Heart right ventricle (tissue), 16 donors: ENCODE data around the gene TRAPPC3. TPM values are rescaled to one million over a fixed set of nuclear protein-coding genes. Genes with fewer than 3 reads are reported as not detected.

ENCODE experiments used
- ATAC-seq, 8 donors: fragments of 200-7000 bp; cut with Tn5 transposase; one replicate each; pipeline ENCODE4 v1.9.1; 2020; ENCODE audit warnings: mild to moderate bottlenecking in 8 of 8, moderate library complexity in 8 of 8, moderate number of reproducible peaks in 1 of 8
- DNase-seq, 2 donors: peaks; one replicate each; pipeline ENCODE4 v3.0.0-alpha.2; 2020
- H3K27ac ChIP-seq, 10 donors: fragments of 200-600 bp; sonication (generic) in 2 of 10; one replicate each; pipeline versions ENCODE4 v1.5.0 to v1.8.0; 2020 to 2022; ENCODE audit warnings: mild to moderate bottlenecking in 3 of 10
- H3K27me3 ChIP-seq, 7 donors: fragments of 200-600 bp; one replicate each; pipeline ENCODE4 v1.8.0; 2021 to 2022; ENCODE audit warnings: mild to moderate bottlenecking in 2 of 7
- H3K36me3 ChIP-seq, 9 donors: fragments of 200-600 bp; sonication (generic) in 1 of 9; one replicate each; pipeline versions ENCODE4 v1.5.0 to v1.8.0; 2020 to 2022; ENCODE audit warnings: mild to moderate bottlenecking in 2 of 9
- H3K4me1 ChIP-seq, 9 donors: fragments of 200-600 bp; sonication (generic) in 1 of 9; one replicate each; pipeline versions ENCODE4 v1.5.0 to v1.8.0; 2020 to 2022; ENCODE audit warnings: mild to moderate bottlenecking in 4 of 9
- H3K4me3 ChIP-seq, 10 donors: fragments of 200-600 bp; sonication (generic) in 2 of 10; one replicate each; pipeline versions ENCODE4 v1.5.0 to v1.8.0; 2020 to 2022; ENCODE audit warnings: mild to moderate bottlenecking in 7 of 10, moderate library complexity in 2 of 10
- H3K9me3 ChIP-seq, 11 donors: fragments of 200-600 bp in 10 of 11; sonication (generic) in 2 of 11; one replicate each; pipeline versions ENCODE4 v1.5.0 to v1.8.0; 2013 to 2022; ENCODE audit warnings: mild to moderate bottlenecking in 2 of 11, control low read depth in 1 of 11, moderate library complexity in 1 of 11
- WGBS, 2 donors: extraction: QIAGEN DNeasy Blood & Tissue Kit; methylation state at CpG; one replicate each; pipeline ENCODE4 v1.1.7; 2013; ENCODE audit warnings: inconsistent platforms in 1 of 2; 5-methylcytosine and 5-hydroxymethylcytosine counted together
- intact Hi-C, 10 donors: fragments of 100-400 bp; cut with DNase I; formaldehyde crosslinking; loops; one replicate each; pipeline versions ENCODE4 v1.11.1 to v1.14.2; 2022
- polyA plus RNA-seq, 2 donors: library from polyadenylated mRNA; stranded (reverse); fragments of 200-250 nt; gene quantifications; one replicate each; pipeline ENCODE4 v1.2.3, GENCODE V29; 2013
- total RNA-seq, 10 donors: library from RNA; stranded (reverse); fragmentation: NEBNext Ultra II Directional in 3 of 10; extraction: Animal tissue kit (Norgen Biotek cat#: 25700) in 3 of 10; gene quantifications; one replicate each; pipeline versions ENCODE4 v1.2.1 to v1.2.4, GENCODE V29; 2021 to 2023
- TF ChIP-seq, protein P1 (sequence below), 9 donors: fragments of 200-600 bp; sonication (generic) in 2 of 9; IDR thresholded peaks; one replicate each; pipeline versions ENCODE4 v1.5.0 to v1.8.0; 2021 to 2022; ENCODE audit warnings: antibody characterized with exemption in 9 of 9, mild to moderate bottlenecking in 5 of 9, moderate library complexity in 1 of 9
- donor health status: Arrhythmogenic right ventricular cardiomyopathy.
- donor health status: ischemic (EF 13 %, LVEDD 7.1; RV severe dilation, severe dysfunction).
- donor health status: healthy with polysubstance abuse.
- donor health status: DM: no; HTN: yes; CAD: no.
- donor health status: DM: no; HTN: no; CAD: no.
- donor health status: ischemic (EF 25% LVEDD 6.9; RV normal size, moderate dysfunction).
- donor health status: ischemic (EF 25% LVEDD 5.7; RV mildly dilated, moderate dysfunction).
- donor health status: healthy.
- donor health status: DM: yes; HTN: yes; CAD: no.
- donor health status: Ischemic cardiomyopathy.
- donor health status: ischemic (EF 35%, LVEDD 5.7; RV mildly dilated, moderate dysfunction).
- donor health status: nonischemic (EF 11% LVEDD 7.7; RV severe dilation, severe dysfunction).
- donor health status: DM: yes; HTN: yes; CAD: no.
- donor health status: PGD.
- donor health status: ischemic (EF 29% LVEDD 5.4; RV normal size, mild dysfunction).
- donor health status: nonischemic (EF 23%, LVEDD 6.1; RV moderate dilation, normal function).

Gene TRAPPC3
- total and polyA plus RNA-seq, 12 donors = 33.6 to 73.8 (median 48.4) TPM

DNA sequence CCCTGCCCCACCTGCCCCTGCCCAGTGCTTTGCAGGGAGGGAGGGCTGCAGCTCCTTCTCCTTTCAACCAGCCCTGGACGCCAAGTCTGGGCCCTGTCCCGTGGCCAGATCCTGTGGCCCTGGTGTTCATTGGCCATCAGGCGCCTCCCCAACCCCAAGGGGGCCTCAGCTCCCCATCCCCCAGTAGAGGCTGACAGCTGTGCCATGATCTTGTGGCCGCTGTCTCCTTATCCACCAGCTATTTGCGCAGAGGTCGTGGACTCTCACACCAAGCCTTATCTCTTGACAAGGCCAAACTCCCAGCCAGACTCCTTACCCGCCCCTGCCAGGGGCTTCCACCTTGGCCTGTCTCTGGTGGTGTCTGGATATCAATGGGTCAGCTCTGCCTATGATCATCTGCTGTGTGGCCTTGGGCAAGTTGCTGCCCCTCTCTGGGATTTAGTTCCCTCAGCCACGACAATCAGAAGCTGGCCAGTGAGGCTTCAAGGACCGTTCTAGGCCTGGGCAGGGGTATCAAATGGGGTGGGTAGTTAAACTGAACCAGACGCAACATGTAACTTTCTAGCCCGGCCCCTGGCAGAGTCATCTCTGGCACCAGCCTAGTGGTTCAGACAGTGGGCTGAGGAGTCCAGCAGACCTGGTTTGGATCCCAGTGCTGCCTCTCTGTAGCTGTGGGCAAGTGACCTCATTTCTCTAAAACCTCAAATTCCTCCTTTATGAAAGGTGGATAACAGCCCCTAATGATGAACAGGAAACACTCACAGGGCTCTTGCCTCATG, 21.0 kb downstream of the TRAPPC3 start:
- H3K27me3 ChIP-seq = peaks cover 0 to 27% (median 10%) of the 10 kb centered on the region in 7 donors
- WGBS, 2 donors = 81% methylated on average over 11 of the region's 11 CpGs
- DNase-seq (no peak), ATAC-seq (no peak)
- H3K36me3 ChIP-seq = no peaks in the 10 kb centered on the region
- H3K4me3 ChIP-seq = no peak overlapping the region
- no peak overlapping the region for H3K27ac ChIP-seq
- intact Hi-C loops = no loop called here
- H3K9me3 ChIP-seq = no peaks in the 10 kb centered on the region
- TF ChIP-seq, protein P1, sequence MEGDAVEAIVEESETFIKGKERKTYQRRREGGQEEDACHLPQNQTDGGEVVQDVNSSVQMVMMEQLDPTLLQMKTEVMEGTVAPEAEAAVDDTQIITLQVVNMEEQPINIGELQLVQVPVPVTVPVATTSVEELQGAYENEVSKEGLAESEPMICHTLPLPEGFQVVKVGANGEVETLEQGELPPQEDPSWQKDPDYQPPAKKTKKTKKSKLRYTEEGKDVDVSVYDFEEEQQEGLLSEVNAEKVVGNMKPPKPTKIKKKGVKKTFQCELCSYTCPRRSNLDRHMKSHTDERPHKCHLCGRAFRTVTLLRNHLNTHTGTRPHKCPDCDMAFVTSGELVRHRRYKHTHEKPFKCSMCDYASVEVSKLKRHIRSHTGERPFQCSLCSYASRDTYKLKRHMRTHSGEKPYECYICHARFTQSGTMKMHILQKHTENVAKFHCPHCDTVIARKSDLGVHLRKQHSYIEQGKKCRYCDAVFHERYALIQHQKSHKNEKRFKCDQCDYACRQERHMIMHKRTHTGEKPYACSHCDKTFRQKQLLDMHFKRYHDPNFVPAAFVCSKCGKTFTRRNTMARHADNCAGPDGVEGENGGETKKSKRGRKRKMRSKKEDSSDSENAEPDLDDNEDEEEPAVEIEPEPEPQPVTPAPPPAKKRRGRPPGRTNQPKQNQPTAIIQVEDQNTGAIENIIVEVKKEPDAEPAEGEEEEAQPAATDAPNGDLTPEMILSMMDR (IDR thresholded peaks at IDR 0.05) = no peak
- peaks cover 0 to 24% (median 5%) of the 10 kb centered on the region in 9 donors for H3K4me1 ChIP-seq

GRCh38 chr1:36126797-36127500, 22.3 kb downstream of the TRAPPC3 start:
- TF ChIP-seq, protein P1 (IDR thresholded peaks at IDR 0.05) = no peak
- no peak overlapping the region for H3K4me3 ChIP-seq
- DNase-seq (no peak), ATAC-seq (no peak)
- no peak overlapping the region for H3K27ac ChIP-seq
- peaks cover 0 to 33% (median 10%) of the 10 kb centered on the region in 7 donors for H3K27me3 ChIP-seq
- intact Hi-C loops = no loop called here
- H3K36me3 ChIP-seq = no peaks in the 10 kb centered on the region
- peaks cover 0 to 34% (median 5%) of the 10 kb centered on the region in 9 donors for H3K4me1 ChIP-seq
- no peaks in the 10 kb centered on the region for H3K9me3 ChIP-seq
- WGBS, 2 donors = 54 to 57% methylated on average over 7 of the region's 7 CpGs

- DNase-seq (no peak), ATAC-seq (no peak)
- WGBS, 2 donors = 81 to 86% methylated on average over 21 of the region's 21 CpGs
- Histone ChIP-seq H3K27ac (no peak overlapping the region), H3K9me3 (no peaks in the 10 kb centered on the region), H3K4me1 (peaks cover 0 to 35% (median 5%) of the 10 kb centered on the region in 9 donors), H3K27me3 (peaks cover 0 to 33% (median 10%) of the 10 kb centered on the region in 7 donors), H3K36me3 (no peaks in the 10 kb centered on the region), H3K4me3 (peak overlapping the region in 1 of 10 donors; percentile 49)
- TF ChIP-seq, protein P1 (IDR thresholded peaks at IDR 0.05) = no peak
- intact Hi-C loops = no loop called here
These were observed 23.1 kb downstream of the TRAPPC3 start for GRCh38 chr1:36126005-36126716.
